GM21515 (cell line): ENCODE results near the gene AVPR2.

Experiments
- ATAC-seq: cut with Tn5 transposase; IDR thresholded peaks from one replicate; pipeline ENCODE4 v1.9.1; 2021; ENCODE audit not compliant: unreplicated experiment

The AVPR2 gene

GRCh38 chrX:153870791-153871360, 33.6 kb upstream of the AVPR2 start:
- ATAC-seq = no peak

DNA sequence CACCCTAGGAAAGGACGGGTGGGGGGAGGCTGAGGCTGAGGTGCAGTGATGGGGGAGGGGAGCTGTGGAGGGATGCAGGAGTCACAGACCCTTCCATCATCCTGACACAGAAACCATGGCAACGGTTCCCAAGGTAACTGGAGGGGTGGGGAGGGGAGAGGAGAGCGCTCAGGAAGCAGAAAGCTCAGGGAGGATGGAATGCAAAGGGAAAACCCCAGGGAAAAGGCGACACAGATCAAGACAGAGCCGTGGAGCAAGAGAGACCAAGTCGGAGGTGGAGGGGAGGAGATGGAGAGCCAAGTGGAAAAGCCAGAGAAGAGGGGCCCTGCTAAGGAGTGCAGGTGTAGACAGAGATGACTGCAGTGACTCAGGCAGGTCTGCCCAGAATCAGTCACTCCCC, 33.0 kb upstream of the AVPR2 start:
- no peak for ATAC-seq

DNA sequence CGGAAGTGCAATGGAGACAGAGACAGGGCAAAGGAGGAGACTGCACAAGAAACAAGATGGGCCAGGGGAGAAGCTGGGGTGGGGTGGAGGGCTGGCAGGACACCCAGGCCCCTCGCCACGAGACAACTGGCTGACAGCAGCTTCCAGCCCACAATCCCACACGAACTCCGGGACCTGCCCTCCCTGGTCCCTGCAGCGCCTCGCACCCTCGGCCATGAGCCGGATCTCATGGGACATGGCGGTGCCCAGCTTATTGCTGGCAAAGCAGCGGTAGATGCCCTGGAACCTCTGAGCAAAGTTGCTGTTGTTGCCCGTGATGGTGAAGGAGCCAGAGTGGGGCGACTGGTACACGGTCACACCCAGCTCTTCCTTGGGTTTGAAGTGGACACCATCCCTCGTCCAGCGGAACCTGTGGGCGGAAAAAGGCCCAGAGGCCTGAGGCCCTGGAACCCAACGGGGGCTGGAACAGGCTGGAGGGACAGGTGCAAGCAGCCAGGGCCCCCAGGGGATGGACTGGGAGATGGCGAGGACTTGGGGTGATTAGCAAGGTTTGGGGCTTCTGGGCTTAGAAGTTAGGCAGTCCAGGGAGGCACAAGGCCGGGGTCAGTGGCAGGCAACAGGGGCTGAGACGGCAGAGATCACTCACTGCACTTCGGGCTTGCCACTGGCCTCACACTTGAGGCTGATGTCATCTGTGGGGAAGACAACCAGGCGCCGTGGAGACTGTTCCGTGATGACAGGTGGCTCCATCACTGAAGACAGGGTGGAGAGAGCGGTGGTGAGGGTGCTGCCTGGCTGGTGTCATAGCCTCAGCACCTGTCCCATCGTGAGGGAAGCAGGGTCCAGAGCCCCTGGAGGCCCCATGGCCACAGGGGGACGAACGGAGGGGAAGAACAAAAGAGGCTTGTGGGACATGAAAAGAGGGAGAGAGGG, 32.3 kb upstream of the AVPR2 start:
- ATAC-seq = no peak

GRCh38 chrX:153873282-153874084, 31.0 kb upstream of the AVPR2 start:
- no peak for ATAC-seq

DNA sequence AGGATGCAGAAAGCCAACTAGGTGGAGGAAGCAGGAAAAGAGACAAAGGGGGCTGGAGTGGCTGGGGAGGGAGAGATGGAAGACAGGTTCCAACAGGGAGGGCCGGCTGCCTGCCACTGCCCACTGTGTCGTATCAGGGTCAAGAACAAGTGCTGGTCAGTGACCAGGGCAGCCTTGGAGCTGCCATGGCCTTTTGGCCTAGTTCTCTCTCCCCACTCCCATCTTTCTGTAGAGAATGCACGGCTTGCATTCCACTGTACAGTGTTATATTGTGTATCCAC, 30.4 kb upstream of the AVPR2 start:
- no peak for ATAC-seq

- no peak for ATAC-seq
Observed at GRCh38 chrX:153874366-153875125, 29.9 kb upstream of the AVPR2 start.

DNA sequence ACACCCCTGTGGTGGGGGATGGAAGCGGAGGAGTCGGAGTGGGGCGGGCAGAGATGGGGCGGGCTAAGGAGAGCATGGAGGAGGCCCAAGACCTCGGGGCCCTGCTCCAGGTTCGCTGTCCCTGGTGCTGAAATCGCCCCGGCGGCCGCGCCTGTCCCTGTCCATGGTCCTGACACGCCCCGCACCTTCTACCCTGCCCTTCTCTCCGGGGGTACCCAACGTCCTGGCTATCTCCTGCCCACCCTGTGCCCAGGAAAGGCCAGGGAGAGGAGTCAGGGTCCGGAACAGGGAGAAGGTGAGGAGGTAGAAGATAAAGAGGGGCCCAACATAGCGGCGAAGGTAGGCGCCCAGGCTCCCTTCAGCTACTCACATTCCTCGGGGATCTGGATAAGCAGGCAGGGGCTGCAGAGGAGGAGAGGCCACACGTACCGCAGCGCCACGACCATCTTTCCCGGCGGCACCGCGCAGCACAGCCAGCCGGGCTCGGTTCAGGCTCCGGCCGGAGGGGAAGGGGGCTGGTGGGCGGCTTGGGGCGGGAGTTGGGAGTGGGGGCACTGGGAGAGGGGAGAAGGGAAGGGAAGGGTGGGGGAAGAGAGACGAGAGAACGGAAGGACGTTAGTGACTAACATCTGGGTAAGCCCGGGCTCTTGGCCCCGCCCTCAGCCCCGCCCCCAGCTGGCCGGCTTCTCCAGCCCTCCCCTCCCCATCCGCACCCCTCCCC, 28.9 kb upstream of the AVPR2 start:
- no peak for ATAC-seq

DNA sequence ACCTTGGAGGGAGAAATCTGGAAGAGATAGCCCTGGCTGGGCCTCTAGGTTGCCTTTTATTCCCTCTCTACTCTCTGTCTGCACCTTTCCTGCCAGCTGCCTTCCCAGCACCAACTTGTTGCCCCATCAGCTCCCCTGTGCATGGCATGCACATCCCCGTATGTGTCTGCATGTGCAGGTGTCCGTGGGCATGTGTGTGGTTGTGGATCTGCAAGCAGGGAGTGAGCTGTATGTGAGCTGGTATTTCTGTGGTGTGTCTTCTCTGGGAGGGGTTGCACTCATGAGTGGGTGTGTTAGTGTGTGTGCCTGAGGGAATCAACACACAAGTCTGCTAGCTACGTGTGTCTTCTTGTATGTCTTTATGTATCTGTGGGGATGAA, 28.4 kb upstream of the AVPR2 start:
- ATAC-seq = no peak

DNA sequence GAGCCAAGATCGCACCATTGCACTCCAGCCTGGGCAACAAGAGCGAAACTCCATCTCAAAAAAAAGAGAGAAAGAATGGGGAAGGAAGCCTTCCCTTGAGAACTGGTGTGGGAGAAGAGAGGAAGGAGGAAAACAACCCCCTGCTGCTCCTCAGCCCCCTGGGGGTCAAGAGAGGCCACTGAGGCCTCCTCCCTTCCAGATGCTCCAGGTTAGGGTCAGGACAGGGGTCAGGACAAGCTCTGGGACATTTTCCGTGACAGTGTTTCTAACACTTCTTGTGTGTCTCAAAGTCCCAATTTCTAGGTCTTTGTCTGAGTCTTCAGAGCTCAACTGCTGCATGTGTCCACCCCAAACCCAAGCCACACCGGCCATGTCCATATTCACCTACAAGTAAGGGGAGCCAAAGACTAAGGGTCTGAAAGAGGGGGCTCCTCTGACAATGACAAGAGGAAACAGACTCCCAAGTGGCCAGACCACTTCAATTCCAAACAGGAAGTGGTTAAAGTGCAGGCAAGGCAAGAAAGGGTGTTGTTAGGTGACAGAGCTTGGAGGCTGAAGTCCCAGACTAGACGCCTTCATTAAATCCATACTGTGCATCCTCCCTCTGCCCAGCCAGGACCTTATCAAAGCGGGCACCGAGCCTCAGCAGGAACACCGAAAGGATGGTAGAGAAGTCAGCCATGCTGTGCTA, 26.8 kb upstream of the AVPR2 start:
- ATAC-seq = no peak

DNA sequence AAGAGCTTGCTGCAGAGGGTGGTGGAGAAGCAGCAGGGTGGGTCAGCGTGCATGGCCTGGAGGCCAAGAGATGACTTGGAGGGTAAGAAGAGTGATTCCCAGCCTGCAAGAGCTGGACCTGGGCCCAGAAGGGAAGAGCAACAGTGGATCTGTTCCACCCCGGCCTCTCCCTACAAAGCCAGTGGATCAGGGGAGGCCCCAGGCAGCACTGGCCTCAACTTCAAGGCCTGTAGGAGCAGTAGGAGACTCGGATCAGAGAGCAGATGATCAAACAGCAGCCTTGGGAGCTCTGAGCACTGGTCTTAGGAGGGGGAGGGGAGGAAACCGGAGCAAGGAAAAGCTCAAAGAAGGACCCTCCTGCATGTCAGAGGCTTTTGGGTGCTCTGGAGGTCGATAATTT, 26.1 kb upstream of the AVPR2 start:
- ATAC-seq = no peak

DNA sequence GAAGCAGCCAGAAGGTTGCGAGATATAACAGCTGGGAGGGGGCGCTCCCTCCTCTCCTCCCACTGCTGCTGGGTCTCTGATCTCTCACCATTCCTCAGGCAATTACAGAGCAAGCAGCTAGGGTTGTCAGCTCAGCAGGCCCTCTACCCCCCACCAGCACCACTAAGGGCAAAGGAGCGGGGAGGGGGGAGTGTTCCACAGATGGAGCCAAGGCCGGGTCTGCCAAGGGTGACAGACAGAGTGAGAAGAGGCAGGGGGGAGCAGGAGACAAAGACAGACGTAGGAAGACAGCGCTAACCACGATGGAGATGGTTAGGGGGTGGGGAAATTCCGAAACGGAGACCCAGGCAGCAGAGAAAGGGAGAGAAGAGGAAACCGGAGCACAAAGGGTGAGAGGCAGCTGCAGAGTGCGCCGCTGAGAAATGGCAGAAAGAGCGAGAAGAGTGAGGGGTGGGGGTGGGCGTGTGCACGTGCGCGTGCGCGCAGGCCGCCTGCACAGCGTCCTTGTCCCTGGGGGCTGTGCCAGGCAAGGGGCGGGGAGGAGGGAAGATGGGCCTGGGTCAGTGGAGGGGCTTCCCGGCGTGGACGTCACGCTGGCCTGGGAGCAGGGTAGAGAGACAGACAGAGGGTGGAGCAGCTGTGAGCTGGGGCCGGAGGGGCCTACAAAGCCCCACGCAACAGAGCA, 25.4 kb upstream of the AVPR2 start:
- ATAC-seq = no peak

GRCh38 chrX:153879741-153880439, 24.6 kb upstream of the AVPR2 start:
- no peak for ATAC-seq

GRCh38 chrX:153880440-153880815, 24.0 kb upstream of the AVPR2 start:
- ATAC-seq = no peak

GRCh38 chrX:153881281-153881680, 23.2 kb upstream of the AVPR2 start:
- ATAC-seq = no peak

DNA sequence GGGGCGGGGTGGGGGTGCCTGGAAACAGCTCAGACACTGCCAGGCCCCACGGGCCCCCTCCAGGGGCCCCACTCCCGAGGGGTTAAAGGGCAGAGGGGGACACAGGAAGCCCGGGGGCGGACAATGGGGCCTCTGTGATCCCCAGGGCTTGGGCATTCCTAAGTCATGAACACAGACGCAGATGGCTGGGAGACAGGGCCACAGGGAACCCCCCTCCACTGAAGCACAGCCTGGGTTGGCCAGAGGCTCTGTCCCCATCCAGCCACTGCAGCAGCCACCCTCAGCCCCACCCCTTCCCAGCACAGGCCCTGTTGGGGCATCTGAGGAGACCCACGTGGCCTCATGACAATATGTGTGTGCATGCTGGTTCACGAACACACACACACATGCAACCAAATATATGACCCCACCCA, 22.4 kb upstream of the AVPR2 start:
- ATAC-seq = no peak

DNA sequence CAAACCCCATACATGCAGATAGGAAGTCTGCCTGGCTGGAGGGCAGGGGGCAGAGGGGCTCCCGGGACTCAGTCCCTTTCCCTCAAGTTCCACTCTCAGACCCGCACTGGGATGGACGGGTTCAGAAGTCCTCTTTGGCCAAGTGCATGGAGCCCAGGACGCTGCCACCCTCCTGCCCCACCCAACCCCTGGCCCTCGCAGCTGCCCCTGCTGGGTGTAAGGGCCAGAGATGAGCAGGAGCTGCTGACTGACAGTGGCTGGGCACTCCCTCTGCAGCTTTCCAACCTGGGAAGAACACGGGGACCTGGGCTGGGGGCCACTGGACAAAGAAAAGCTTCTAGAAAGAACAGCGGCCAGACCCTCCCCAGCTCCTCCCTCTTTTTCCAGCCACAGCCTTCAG, 21.9 kb upstream of the AVPR2 start:
- no peak for ATAC-seq

- no peak for ATAC-seq
Observed at GRCh38 chrX:153883163-153883843, 21.2 kb upstream of the AVPR2 start.

DNA sequence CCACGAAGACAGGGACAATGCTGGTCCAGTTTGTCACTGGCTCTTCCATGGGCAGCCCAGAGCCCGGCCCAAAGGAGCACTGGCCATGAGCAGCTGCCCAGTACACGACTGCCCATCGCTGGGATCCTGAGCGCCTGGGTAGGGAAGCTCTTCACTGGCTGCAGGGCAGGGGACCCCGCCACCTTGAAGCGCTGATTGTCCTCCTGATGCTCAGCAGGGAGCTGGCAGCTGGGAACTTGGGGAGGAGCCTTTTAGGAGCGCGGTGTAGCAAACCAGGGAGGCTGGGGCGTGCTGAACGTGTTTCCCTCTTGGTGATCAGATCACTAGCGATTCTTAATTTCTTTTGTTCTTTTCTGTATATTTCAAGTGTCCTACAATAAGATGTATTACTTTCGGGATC, 20.3 kb upstream of the AVPR2 start:
- no peak for ATAC-seq
